ENCODE data around the gene METTL16.
"Not testable (repeated sequence)": the region's sequence is repeated elsewhere in the genome, so short reads cannot be mapped to it uniquely, and the experiment has no call there.

METTL16 gene

DNA sequence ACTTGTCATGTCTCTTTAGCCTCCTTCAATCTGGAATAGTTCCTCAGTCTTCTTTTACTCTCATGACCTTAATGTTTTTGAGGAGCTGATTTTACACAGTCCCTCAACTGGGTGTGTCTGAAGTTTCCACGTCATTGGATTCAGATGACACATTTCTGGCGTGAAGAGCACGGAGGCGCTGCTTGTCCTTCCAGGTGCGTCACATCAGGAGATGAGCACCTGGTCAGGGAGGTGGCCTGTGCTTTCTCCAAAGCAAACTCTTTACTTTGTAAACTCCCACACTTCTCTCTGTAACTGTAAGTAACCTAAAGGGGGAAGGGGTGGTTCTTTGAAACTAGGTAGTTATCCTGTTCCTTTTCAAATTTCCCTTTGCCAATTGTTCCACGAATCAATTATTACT is 58.4 kb downstream of the METTL16 start:
- no peak for DNase-seq (ENCODE audit: low read depth in 2 of 3, low spot score in 2 of 3)

DNA sequence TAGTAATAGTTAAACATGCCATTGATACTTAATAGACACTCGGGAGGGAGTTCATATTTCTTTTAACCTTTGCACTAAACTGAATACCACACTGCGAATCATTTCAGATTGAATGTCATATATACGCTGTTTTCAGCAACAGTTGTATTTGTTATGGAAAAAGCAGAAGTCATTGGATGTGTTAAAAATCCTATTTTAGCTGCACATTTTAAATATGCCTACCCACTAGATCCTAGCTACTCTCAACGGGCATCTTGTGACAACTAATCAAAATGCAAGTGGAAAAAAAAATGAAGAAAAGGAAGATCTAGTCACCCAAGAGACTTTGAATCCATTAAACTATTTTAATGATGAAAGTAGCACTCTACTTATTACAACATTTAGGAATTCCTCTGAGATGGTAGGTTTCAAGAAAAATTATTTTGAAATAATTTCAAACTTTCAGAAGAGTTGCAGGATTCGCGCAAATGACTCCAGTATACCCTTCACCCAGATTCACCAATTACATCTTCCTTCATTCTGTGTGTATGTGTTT is 59.4 kb downstream of the METTL16 start:
- DNase-seq (ENCODE audit: low read depth in 2 of 3, low spot score in 2 of 3): no peak

GRCh38 chr17:2450016-2450650 is 61.6 kb downstream of the METTL16 start:
- no peak for DNase-seq (ENCODE audit: low read depth in 2 of 3, low spot score in 2 of 3)

DNA sequence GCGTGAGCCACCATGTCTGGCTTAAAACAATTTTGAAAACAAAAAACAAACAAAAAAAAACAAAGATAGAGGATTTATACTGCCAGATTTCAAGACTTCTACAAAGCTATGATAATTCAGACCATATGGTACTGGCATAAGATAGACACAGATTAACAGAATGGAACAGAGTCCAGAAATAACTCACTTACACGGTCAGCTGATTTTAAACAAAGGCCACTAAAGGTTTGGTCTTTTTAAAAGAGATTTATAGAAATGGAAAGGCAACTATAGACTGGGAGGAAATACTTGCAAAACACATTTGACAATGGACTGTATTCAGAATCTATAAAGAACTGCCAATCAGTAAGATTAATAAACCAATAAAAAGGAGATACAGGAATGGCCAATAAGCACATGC is 62.2 kb downstream of the METTL16 start:
- no peak for DNase-seq (ENCODE audit: low read depth in 2 of 3, low spot score in 2 of 3)

DNA sequence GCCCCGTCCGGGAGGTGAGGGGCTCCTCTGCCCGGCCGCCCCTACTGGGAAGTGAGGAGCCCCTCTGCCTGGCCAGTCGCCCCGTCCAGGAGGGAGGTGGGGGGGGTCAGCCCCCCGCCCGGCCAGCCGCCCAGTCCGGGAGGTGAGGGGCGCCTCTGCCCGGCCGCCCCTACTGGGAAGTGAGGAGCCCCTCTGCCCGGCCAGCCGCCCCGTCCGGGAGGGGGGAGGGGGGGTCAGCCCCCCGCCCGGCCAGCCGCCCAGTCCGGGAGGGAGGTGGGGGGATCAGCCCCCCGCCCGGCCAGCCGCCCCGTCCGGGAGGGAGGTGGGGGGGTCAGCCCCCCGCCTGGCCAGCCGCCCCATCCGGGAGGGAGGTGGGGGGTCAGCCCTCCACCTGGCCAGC is 64.2 kb downstream of the METTL16 start:
- not testable (repeated sequence) for DNase-seq (ENCODE audit: low read depth in 2 of 3, low spot score in 2 of 3)

DNA sequence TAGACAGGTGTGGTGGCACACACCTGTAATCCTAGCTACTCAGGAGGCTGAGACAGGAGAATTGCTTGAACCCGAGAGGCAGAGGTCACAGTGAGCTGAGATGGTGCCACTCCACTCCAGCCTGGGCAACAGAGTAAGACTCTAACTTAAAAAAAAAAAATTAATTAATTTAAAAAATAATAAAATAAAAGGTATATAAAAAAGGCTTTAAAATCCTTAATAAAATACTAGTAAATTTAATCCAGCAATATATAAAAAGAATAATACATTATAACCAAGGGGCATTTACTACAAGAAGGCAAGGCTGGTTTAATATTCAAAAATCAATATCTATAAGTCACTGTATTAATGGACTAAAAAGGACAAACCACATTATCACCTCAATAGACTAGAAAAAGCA is 66.0 kb downstream of the METTL16 start:
- no peak for DNase-seq (ENCODE audit: low read depth in 2 of 3, low spot score in 2 of 3)

GRCh38 chr17:2444382-2444781 is 67.3 kb downstream of the METTL16 start:
- DNase-seq (ENCODE audit: low read depth in 2 of 3, low spot score in 2 of 3): no peak

DNA sequence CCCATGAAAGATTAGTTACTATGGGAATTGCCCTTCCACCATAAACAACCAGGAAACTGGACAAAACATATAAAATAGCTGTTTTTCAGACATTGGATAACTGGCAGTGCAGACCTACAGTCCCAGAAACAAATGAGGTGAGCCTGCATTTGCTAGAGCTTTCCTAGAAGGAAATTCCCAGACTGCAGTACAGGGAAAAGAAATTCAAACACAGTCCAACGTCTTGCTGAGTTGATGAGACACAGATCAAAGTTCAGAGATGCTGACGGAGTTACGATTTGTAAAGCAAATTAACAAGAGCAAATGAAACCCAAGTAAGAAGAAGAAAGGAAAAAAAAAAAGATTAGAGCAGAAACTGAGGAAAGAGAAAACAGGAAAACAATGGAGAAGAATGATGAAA is 69.5 kb downstream of the METTL16 start:
- no peak for DNase-seq (ENCODE audit: low read depth in 2 of 3, low spot score in 2 of 3)

- no peak for DNase-seq (ENCODE audit: low read depth in 2 of 3, low spot score in 2 of 3)
Observed at GRCh38 chr17:2440930-2441329, 70.8 kb downstream of the METTL16 start.

- not testable (repeated sequence) for DNase-seq (ENCODE audit: low read depth in 2 of 3, low spot score in 2 of 3)
Observed at GRCh38 chr17:2439997-2440396, 71.7 kb downstream of the METTL16 start.

GRCh38 chr17:2438823-2439222 is 72.9 kb downstream of the METTL16 start:
- DNase-seq (ENCODE audit: low read depth in 2 of 3, low spot score in 2 of 3): no peak

DNA sequence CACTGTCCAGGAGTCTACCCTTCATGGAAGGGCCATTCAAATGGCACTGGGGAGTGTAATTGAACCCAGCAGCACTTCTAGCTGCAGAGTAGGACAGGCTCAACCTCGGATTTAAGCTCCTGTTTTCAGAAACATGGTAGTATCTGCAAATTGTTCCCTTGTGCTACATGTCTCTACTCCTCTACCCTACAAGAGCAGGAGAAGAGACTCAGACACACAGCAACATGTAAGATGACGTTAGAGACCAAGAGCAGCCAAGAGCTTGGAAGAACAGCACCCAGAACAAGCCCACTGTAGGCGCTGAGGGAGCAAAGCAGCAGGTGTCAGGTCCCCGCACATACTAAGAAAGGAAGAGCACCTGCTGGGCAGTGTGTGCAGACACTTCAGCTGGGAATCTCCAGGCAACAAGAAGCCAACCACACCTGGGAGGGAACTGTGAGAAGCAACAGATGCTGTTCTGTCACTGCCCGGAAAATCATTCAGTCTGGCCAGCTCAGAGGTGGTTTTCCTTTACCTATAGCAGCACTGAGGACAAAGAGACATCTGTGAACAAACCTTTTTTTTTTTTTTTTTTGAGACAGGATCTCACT is 75.3 kb downstream of the METTL16 start:
- no peak for DNase-seq (ENCODE audit: low read depth in 2 of 3, low spot score in 2 of 3)

DNA sequence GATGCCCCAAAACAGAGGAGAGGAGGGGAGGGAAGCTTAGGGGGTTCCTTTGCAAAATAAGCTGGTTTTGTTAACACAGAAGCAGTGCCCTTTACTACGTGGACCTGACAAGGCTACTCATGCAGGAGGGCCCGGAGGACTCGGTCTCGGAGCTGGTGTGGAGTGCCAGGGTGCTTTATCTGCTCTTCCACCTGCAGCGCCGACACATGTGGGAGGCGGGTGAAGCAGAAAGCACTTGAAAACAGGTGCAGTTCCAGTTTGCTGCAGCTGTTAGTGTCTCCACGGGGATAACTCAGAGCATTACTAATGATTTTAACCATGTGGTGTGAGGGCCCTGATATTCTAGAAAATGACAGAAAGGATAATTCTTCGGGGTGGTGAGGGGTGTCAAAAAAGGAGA is 75.8 kb downstream of the METTL16 start:
- no peak for DNase-seq (ENCODE audit: low read depth in 2 of 3, low spot score in 2 of 3)

DNA sequence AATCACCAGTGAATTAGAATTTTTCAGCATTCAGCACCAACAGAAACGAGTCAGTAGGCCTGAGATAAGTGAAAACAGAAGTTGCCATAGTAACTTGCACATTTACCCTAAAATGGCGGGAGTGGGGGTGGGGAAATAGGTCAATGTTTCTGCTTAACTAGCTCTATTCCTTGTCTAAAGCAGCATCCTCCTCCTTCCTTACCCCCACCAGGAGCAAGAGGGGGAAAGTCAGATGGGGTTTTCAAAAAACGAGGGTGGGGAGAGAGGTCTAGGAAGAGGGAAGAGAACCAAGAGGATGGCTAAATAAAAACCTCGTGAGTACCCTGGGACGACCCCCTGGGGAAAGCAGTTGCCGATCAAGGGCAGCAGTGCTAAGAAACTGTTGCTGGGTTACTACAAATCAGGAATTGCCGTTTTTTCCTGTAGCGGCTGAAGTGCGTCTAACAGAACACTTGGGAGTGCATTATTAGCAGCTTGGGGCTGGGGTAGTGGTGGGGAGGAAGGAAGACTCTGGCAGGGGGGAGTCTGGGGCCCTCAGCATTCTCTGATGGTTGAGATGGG is 76.4 kb downstream of the METTL16 start:
- no peak for DNase-seq (ENCODE audit: low read depth in 2 of 3, low spot score in 2 of 3)

- DNase-seq (ENCODE audit: low read depth in 2 of 3, low spot score in 2 of 3): no peak
Observed at GRCh38 chr17:2433696-2434095, 78.0 kb downstream of the METTL16 start.

DNA sequence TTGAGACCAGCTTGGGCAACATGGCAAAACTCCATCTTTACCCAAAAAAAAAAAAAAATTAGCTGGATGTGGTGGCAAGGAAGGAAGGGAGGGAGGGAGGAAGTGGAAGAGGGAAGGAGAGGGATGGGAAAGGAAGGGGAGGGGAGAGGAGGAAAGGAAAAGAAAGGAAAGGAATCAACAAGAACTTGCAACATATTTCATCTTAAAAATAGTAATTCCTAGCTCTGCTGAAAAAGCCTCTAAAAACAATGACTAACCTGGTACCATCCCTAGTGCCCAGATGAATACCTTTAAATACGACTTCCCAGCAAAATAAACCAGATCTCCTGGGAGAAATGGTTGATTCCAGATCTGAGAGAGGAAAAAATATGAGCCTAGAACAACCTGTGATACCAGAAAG is 83.8 kb downstream of the METTL16 start:
- DNase-seq (ENCODE audit: low read depth in 2 of 3, low spot score in 2 of 3): no peak

GRCh38 chr17:2427215-2427614 is 84.5 kb downstream of the METTL16 start:
- no peak for DNase-seq (ENCODE audit: low read depth in 2 of 3, low spot score in 2 of 3)

DNA sequence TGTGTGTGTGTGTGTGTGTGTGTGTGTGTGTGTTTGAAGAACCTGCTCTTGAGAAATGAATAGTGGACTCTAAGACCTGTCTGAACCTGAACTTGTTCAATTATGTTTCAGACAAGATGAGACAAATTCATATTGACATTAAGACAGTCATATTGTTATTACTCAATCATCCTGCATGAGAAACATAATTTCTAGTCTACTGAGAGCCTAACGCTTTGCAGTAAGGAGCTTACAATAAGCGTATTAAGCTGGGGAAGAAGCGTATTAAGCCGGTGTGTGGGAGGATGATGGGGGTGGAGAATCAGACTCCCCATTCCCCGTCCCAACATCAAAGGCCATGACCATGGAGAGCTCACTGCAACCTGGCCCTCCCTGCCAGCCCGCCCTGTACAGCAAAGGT is 88.4 kb downstream of the METTL16 start:
- DNase-seq (ENCODE audit: low read depth in 2 of 3, low spot score in 2 of 3): no peak

GRCh38 chr17:2421315-2422147 is 90.2 kb downstream of the METTL16 start:
- no peak for DNase-seq (ENCODE audit: low read depth in 2 of 3, low spot score in 2 of 3)

DNA sequence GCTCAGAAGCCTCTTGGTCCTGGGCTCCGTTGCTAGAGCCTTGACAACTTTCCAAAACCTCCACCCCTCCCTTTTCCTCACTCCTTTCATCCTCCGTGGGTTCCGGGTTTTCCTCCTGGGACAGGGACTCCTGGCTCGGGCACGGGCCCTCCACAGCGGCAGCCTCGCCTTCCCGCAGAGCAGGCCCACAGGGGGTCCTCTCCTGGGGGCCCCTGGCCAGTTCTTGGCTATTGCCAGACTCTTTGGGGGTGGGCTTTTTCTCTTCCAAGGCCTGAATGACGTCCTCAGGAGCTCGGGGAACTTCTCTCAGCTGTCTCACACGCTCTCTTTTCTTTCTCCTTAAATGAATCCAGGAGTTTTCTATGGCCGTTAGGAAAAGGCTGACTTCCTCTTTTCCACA is 91.5 kb downstream of the METTL16 start:
- DNase-seq (ENCODE audit: low read depth in 2 of 3, low spot score in 2 of 3): no peak

DNA sequence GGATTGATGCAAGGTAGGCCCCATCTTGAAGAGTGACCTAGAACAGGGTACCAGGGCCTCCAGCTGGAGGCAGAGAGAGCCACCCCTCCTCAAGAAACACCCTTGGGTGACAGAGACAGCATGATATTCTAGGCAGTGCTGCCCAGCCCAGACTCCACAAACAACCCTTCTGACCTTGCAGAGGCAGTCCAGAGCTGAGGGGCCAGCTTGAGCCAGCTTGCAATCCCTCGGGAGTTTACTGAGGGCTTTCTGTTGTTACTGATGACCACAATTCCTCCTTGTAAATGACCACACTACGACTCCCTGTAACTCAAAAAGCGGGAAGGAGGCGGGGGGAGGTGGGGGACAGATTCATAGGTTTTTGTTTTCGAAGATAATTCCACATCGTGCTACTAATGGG is 92.2 kb downstream of the METTL16 start:
- no peak for DNase-seq (ENCODE audit: low read depth in 2 of 3, low spot score in 2 of 3)

DNA sequence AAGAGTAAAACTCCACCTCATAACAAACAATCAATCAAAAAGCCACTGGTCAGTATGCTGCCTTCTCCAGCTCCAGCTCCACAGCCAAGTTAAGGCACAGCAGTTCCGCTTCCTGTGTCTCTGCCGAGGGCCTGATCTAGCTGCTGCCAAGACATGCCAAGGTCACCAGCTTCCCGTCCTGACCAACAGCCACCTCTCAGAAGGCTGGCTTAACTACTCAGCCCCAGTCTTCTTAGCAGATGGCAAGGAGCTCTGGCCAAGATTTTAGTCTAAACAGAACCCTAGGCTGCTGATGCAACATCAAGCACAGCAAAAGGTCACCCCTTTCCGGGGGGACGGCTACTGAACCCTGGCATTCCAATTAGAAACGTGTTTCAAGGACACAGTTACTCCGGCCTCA is 93.1 kb downstream of the METTL16 start:
- DNase-seq (ENCODE audit: low read depth in 2 of 3, low spot score in 2 of 3): no peak

Measured in activated CD8-positive, alpha-beta memory T cell treated with anti-CD3 and anti-CD28 coated beads for 48 hours (primary cell).